IMR-90 (cell line): Measurements from ENCODE around the gene NRL. TPM values are rescaled to one million over a fixed set of nuclear protein-coding genes. Genes with fewer than 3 reads are reported as not detected.

Experiments
- ATAC-seq: fragments of 200-7000 bp; cut with Tn5 transposase; 2 replicates; pipeline ENCODE4 v1.9.1; 2020; ENCODE audit warnings: low read depth, mild to moderate bottlenecking, moderate library complexity
- BruUV-seq: library from RNA; stranded (reverse); fragments of 400-500 nt; replicated peaks from 2 replicates; lab custom pipeline; 2021; lab: Mats Ljungman, UMichigan
- CTCF ChIA-PET: fragments of 300-600 bp; formaldehyde crosslinking; extraction: SDS; loops from one replicate; lab custom pipeline; 2021; ENCODE audit warnings: antibody characterized with exemption; lab: Yijun Ruan, JAX
- POLR2A ChIA-PET: fragments of 300-600 bp; sonication (Branson Sonifier 250); formaldehyde crosslinking; loops from one replicate; lab custom pipeline; 2022; ENCODE audit warnings: antibody characterized with exemption; ENCODE audit not compliant: unreplicated experiment; lab: Charles Lee
- DNase-seq: peaks from one replicate; pipeline ENCODE4 v3.0.0; 2013
- H2AFZ ChIP-seq: replicated peaks from 2 replicates; pipeline ENCODE3; 2013; ENCODE audit warnings: low read length, mild to moderate bottlenecking; ENCODE audit not compliant: poor library complexity
- H2AK5ac ChIP-seq: 2 replicates; pipeline ENCODE4 v1.6.1; 2013; ENCODE audit warnings: low read depth, low read length, inconsistent platforms
- H2AK9ac ChIP-seq: replicated peaks from 2 replicates; pipeline ENCODE3; 2013; ENCODE audit warnings: mild to moderate bottlenecking, low read depth, low read length, moderate library complexity; ENCODE audit not compliant: poor library complexity
- H2BK120ac ChIP-seq: 2 replicates; pipeline ENCODE4 v1.6.1; 2013; ENCODE audit warnings: low read depth, low read length, inconsistent platforms
- H2BK15ac ChIP-seq: 3 replicates; pipeline ENCODE4 v1.6.1; 2013; ENCODE audit warnings: low read depth, low read length, inconsistent platforms
- H2BK20ac ChIP-seq: 2 replicates; pipeline ENCODE4 v1.6.1; 2013; ENCODE audit warnings: low read depth, mild to moderate bottlenecking, inconsistent platforms, low read length, moderate library complexity
- H2BK5ac ChIP-seq: 2 replicates; pipeline ENCODE4 v1.6.1; 2013; ENCODE audit warnings: mild to moderate bottlenecking, low read depth, low read length, inconsistent platforms; ENCODE audit not compliant: poor library complexity, severe bottlenecking
- H3K14ac ChIP-seq: replicated peaks from 2 replicates; pipeline ENCODE4 v1.6.1; 2013; ENCODE audit warnings: low read depth, low read length, inconsistent platforms
- H3K18ac ChIP-seq: 2 replicates; pipeline ENCODE4 v1.6.1; 2013; ENCODE audit warnings: low read depth, low read length, control low read depth
- H3K23ac ChIP-seq: 2 replicates; pipeline ENCODE4 v1.6.1; 2013; ENCODE audit warnings: low read depth, low read length, inconsistent platforms
- H3K27ac ChIP-seq: 2 replicates; pipeline ENCODE4 v1.5.1; 2013; ENCODE audit warnings: mild to moderate bottlenecking, control low read depth, low read length; ENCODE audit not compliant: insufficient read depth
- H3K27me3 ChIP-seq: 2 replicates; pipeline ENCODE4 v1.6.1; 2013; ENCODE audit warnings: low read length; ENCODE audit not compliant: control insufficient read depth, insufficient read depth
- H3K36me3 ChIP-seq: 2 replicates; pipeline ENCODE4 v1.6.1; 2013; ENCODE audit warnings: low read length, mixed read lengths; ENCODE audit not compliant: control insufficient read depth, insufficient read depth
- H3K4ac ChIP-seq: 2 replicates; pipeline ENCODE4 v1.6.1; 2013; ENCODE audit warnings: low read depth, low read length, inconsistent platforms
- H3K4me1 ChIP-seq: 2 replicates; pipeline ENCODE4 v1.6.1; 2013; ENCODE audit warnings: low read length, mixed read lengths; ENCODE audit not compliant: control insufficient read depth, insufficient read depth
- H3K4me2 ChIP-seq: 2 replicates; pipeline ENCODE4 v1.6.1; 2013; ENCODE audit warnings: low read depth, mild to moderate bottlenecking, control low read depth, low read length, moderate library complexity
- H3K4me3 ChIP-seq: 2 replicates; pipeline ENCODE4 v1.5.1; 2013; ENCODE audit warnings: low read depth, mild to moderate bottlenecking, control low read depth, low read length, moderate library complexity; ENCODE audit not compliant: insufficient read depth
- H3K56ac ChIP-seq: 2 replicates; pipeline ENCODE4 v1.6.1; 2013; ENCODE audit warnings: low read length, inconsistent platforms; ENCODE audit not compliant: insufficient read depth; ENCODE audit errors: extremely low read depth
- H3K79me1 ChIP-seq, 2 experiments: 2 replicates each; pipeline ENCODE4 v1.6.1; 2013; ENCODE audit warnings: low read length in 2 of 2, inconsistent platforms in 1 of 2, low read depth in 1 of 2
- H3K9ac ChIP-seq: 2 replicates; pipeline ENCODE4 v1.6.1; 2013; ENCODE audit warnings: low read depth, low read length, control low read depth
- H3K9me1 ChIP-seq: 2 replicates; pipeline ENCODE4 v1.6.1; 2013; ENCODE audit warnings: low read length, inconsistent platforms; ENCODE audit not compliant: insufficient read depth
- H3K9me3 ChIP-seq: 2 replicates; pipeline ENCODE4 v1.6.1; 2013; ENCODE audit warnings: low read length; ENCODE audit not compliant: control insufficient read depth, insufficient read depth
- H4K20me1 ChIP-seq: 2 replicates; pipeline ENCODE4 v1.6.1; 2013; ENCODE audit warnings: low read length, inconsistent platforms; ENCODE audit not compliant: insufficient read depth
- H4K5ac ChIP-seq: 2 replicates; pipeline ENCODE4 v1.6.1; 2013; ENCODE audit warnings: mild to moderate bottlenecking, low read depth, low read length, control low read depth
- H4K8ac ChIP-seq, 2 experiments: 2 replicates each; pipeline ENCODE4 v1.6.1; 2013; ENCODE audit warnings: low read depth in 2 of 2, low read length in 2 of 2, control low read depth in 1 of 2, inconsistent platforms in 1 of 2
- H4K91ac ChIP-seq: 2 replicates; pipeline ENCODE4 v1.6.1; 2013; ENCODE audit warnings: low read depth, low read length, inconsistent platforms; ENCODE audit not compliant: insufficient read depth
- BHLHE40 ChIP-seq: fragments of 150-350 bp; IDR thresholded peaks from 2 replicates; pipeline ENCODE4 v1.6.1; 2016; ENCODE audit warnings: mild to moderate bottlenecking, low read depth, low read length
- CEBPB ChIP-seq: IDR thresholded peaks from 2 replicates; pipeline ENCODE4 v1.6.1; 2012; ENCODE audit warnings: low read depth, low read length, improper control_type of control experiment
- POLR2A ChIP-seq: IDR thresholded peaks from 2 replicates; pipeline ENCODE4 v1.6.1; 2012; ENCODE audit warnings: mild to moderate bottlenecking, low read depth, low read length
- RFX5 ChIP-seq: IDR thresholded peaks from 2 replicates; pipeline ENCODE4 v1.8.0; 2012; ENCODE audit warnings: low read depth, mild to moderate bottlenecking, low read length, moderate library complexity
- USF2 ChIP-seq: fragments of 150-350 bp; IDR thresholded peaks from 2 replicates; pipeline ENCODE4 v1.6.1; 2017; ENCODE audit warnings: mild to moderate bottlenecking, antibody characterized with exemption, low read length, low read depth
- WGBS, 2 experiments: methylation state at CpG; one replicate each; pipeline versions ENCODE4 v1.1.5 to v1.1.7; 2013; ENCODE audit warnings: missing lambda C conversion rate in 2 of 2; ENCODE audit not compliant: insufficient read length in 1 of 2; ENCODE audit errors: extremely low coverage in 2 of 2; 5-methylcytosine and 5-hydroxymethylcytosine counted together
- dilution Hi-C: fragments of 300-500 bp; cut with HindIII; formaldehyde crosslinking; loops from one replicate; pipeline ENCODE4 v1.14.3; 2018; ENCODE audit warnings: low sequenced_read_pairs; ENCODE audit not compliant: unreplicated experiment
- in situ Hi-C: fragments of 300-500 bp; cut with MboI; formaldehyde crosslinking; loops from 3 replicates; pipeline ENCODE4 v1.14.3; 2019; ENCODE audit warnings: low sequenced_read_pairs, inconsistent platforms, mixed read lengths
- intact Hi-C: fragments of 100-400 bp; cut with micrococcal nuclease; formaldehyde crosslinking; loops from 2 replicates; pipeline ENCODE4 v1.10.0; 2022
- polyA plus RNA-seq, 3 experiments: library from polyadenylated mRNA; depleted of rRNA; stranded (reverse); fragments of >200 nt; gene quantifications; 2 replicates each; pipeline ENCODE4 v1.2.3, GENCODE V29; 2012; ENCODE audit warnings: low replicate concordance in 1 of 3
- total RNA-seq: library from RNA; depleted of rRNA; stranded (reverse); fragments of >200 nt; gene quantifications from 2 replicates; pipeline ENCODE4 v1.2.3, GENCODE V29; 2012

NRL gene
- total and polyA plus RNA-seq, 2 of the 4 experiments (the other 2 are of a cell fraction) = 0.18 to 0.70 TPM

GRCh38 chr14:24067133-24068082, 47.3 kb downstream of the NRL start:
- Histone ChIP-seq H3K4me1 (no peaks in the 10 kb centered on the region), H3K9me3 (no peaks in the 10 kb centered on the region), H3K9me1 (no peaks in the 10 kb centered on the region), H4K5ac (no peak overlapping the region), H2BK20ac (no peak overlapping the region), H3K4me2 (no peak overlapping the region), H3K36me3 (no peaks in the 10 kb centered on the region), H2BK15ac (no peak overlapping the region), H3K79me1 (no peaks in the 10 kb centered on the region), H2AK5ac (no peak overlapping the region), H3K27me3 (peaks cover 54% of the 10 kb centered on the region), H2AFZ (no peak overlapping the region), H2BK120ac (no peak overlapping the region), H3K4me3 (no peak overlapping the region), H3K18ac (no peak overlapping the region), H4K20me1 (no peaks in the 10 kb centered on the region), H3K14ac (no peak overlapping the region), H4K91ac (no peak overlapping the region), H4K8ac (no peak overlapping the region), H3K23ac (no peak overlapping the region), H2AK9ac (no peak overlapping the region), H3K9ac (no peak overlapping the region), H2BK5ac (no peak overlapping the region), H3K4ac (no peak overlapping the region), H3K27ac (no peak overlapping the region), H3K56ac (no peak overlapping the region)
- ChIA-PET POLR2A (no interaction called here), CTCF (interaction anchor here (1.1 to 1.3 kb wide), 2 partner anchors 10 to 41 kb away, joined by 4 to 5 read pairs; no protein-coding TSS in a partner anchor)
- ATAC-seq (no peak), DNase-seq (no peak)
- no TSS peak for BruUV-seq
- intact Hi-C loops (no loop called here), dilution Hi-C loops (no loop called here), in situ Hi-C loops (no loop called here)
- TF ChIP-seq USF2 (no peak), CEBPB (no peak), POLR2A (no peak), RFX5 (no peak), BHLHE40 (no peak)
- 71% methylated on average over 1 of the region's 12 CpGs; no CpG with 5 or more reads in 1 of the 2 experiments for WGBS, 2 experiments
